ENCODE measurements around the gene KLHL22. TPM values are rescaled to one million over a fixed set of nuclear protein-coding genes. Genes with fewer than 3 reads are reported as not detected.

The KLHL22 gene
- total RNA-seq = 21.2 and 23.5 TPM in 2 replicates

GRCh38 chr22:20494978-20495860 is at the start of gene KLHL22:
TSS of gene KLHL22 (minus strand) at chr22:20495795. CDS start at chr22:20489211, 6,584 bp downstream.

GRCh38 chr22:20507253-20508066 is 11.9 kb upstream of the KLHL22 start, which contains the start of gene MED15:
TSS of gene MED15 (plus strand) at chr22:20507610. CDS start at chr22:20507679, 69 bp downstream.

GRCh38 chr22:20437613-20438426 is 57.8 kb downstream of the KLHL22 start, which contains the start of gene SCARF2:
TSS of gene SCARF2 (minus strand) at chr22:20437825. CDS start at chr22:20437754, 71 bp downstream.

GRCh38 chr22:20393705-20394476 is 101.7 kb downstream of the KLHL22 start, which contains the start of gene ZNF74:
TSS of gene ZNF74 (plus strand) at chr22:20394151. CDS start at chr22:20394629, 478 bp downstream.

Other genes with a start within 250 kb of the KLHL22 start
- gene RTN4R, start 227.5 kb downstream of the KLHL22 start, total RNA-seq = 0.32 and 0.91 TPM in 2 replicates
- gene DGCR6L, start 175.7 kb downstream of the KLHL22 start, total RNA-seq = 65.7 and 76.7 TPM in 2 replicates
- 14.4 and 33.1 TPM in 2 replicates for gene ZNF74, start 101.6 kb downstream of the KLHL22 start, total RNA-seq
- 26.1 and 65.1 TPM in 2 replicates for gene SCARF2, start 58.0 kb downstream of the KLHL22 start, total RNA-seq
- 40.3 and 50.9 TPM in 2 replicates for gene MED15, start 11.8 kb upstream of the KLHL22 start, total RNA-seq